GM12878 (cell line): ENCODE results near the gene LRFN2. TPM values are rescaled to one million over a fixed set of nuclear protein-coding genes. Genes with fewer than 3 reads are reported as not detected.

Experiments used
- ATAC-seq: fragments of 200-7000 bp; cut with Tn5 transposase; 3 replicates; pipeline ENCODE4 v1.9.1; 2020; ENCODE audit warnings: mild to moderate bottlenecking, moderate library complexity
- BruUV-seq: library from RNA; stranded (reverse); fragments of 400-500 nt; replicated peaks from 2 replicates; lab custom pipeline; 2021; lab: Mats Ljungman, UMichigan
- CTCF ChIA-PET: fragments of 300-600 bp; sonication (Branson Sonifier 250); formaldehyde crosslinking; extraction: SDS; loops from one replicate; lab custom pipeline; 2021; ENCODE audit warnings: inconsistent platforms; lab: Yijun Ruan, JAX
- POLR2A ChIA-PET: fragments of 350-600 bp; formaldehyde crosslinking; extraction: SDS; loops from one replicate; lab custom pipeline; 2021; ENCODE audit warnings: inconsistent platforms; lab: Charles Lee
- RAD21 ChIA-PET: fragments of 300-600 bp; sonication (Branson Sonifier 250); formaldehyde crosslinking; loops from one replicate; lab custom pipeline; 2023; ENCODE audit warnings: antibody characterized with exemption; ENCODE audit not compliant: unreplicated experiment; lab: Charles Lee
- SMC1A ChIA-PET: fragments of 300-600 bp; sonication (Branson Sonifier 250); formaldehyde crosslinking; loops from one replicate; lab custom pipeline; 2023; ENCODE audit not compliant: unreplicated experiment, uncharacterized antibody; lab: Charles Lee
- DNase-seq: peaks from one replicate; pipeline ENCODE4 v3.0.0-alpha.2; 2011; ENCODE audit warnings: low read depth, low spot score
- FAIRE-seq: peaks from 3 replicates; lab custom pipeline; 2011; peaks lifted over from hg19 to GRCh38; lab: Jason Lieb, UNC
- H2AFZ ChIP-seq: 2 replicates; pipeline ENCODE4 v1.6.0; 2011; ENCODE audit warnings: low read depth, low read length, control low read depth; ENCODE audit not compliant: control insufficient read depth
- H3K27ac ChIP-seq: 2 replicates; pipeline ENCODE4 v1.5.1; 2011; ENCODE audit warnings: control low read depth; ENCODE audit not compliant: control insufficient read depth, insufficient read depth
- H3K27me3 ChIP-seq, 2 experiments: replicated peaks in 1 of 2; 2 replicates each; pipeline versions ENCODE4 v1.6.0 to v1.6.1; 2011; ENCODE audit warnings: low read length in 1 of 2; ENCODE audit not compliant: control insufficient read depth in 2 of 2, insufficient read depth in 2 of 2
- H3K36me3 ChIP-seq, 2 experiments: 2 replicates each; pipeline ENCODE4 v1.5.1; 2011; ENCODE audit warnings: low read length in 1 of 2; ENCODE audit not compliant: control insufficient read depth in 2 of 2, insufficient read depth in 2 of 2
- H3K4me1 ChIP-seq: 2 replicates; pipeline ENCODE4 v1.6.1; 2011; ENCODE audit warnings: mild to moderate bottlenecking, low read length, moderate library complexity, mixed read lengths; ENCODE audit not compliant: control insufficient read depth, insufficient read depth
- H3K4me2 ChIP-seq: 2 replicates; pipeline ENCODE4 v1.6.0; 2011; ENCODE audit warnings: control low read depth; ENCODE audit not compliant: control insufficient read depth, insufficient read depth
- H3K4me3 ChIP-seq: fragments of 200-600 bp; sonication (generic); 2 replicates; pipeline ENCODE4 v1.5.1; 2016
- H3K79me2 ChIP-seq: 2 replicates; pipeline ENCODE4 v1.6.0; 2011; ENCODE audit warnings: low read length; ENCODE audit not compliant: control insufficient read depth, insufficient read depth
- H3K9ac ChIP-seq: 2 replicates; pipeline ENCODE4 v1.8.0; 2011; ENCODE audit warnings: low read length, control low read depth, mixed read lengths; ENCODE audit not compliant: control insufficient read depth, insufficient read depth
- H3K9me3 ChIP-seq: replicated peaks from 3 replicates; pipeline ENCODE4 v1.5.1; 2011; ENCODE audit warnings: mild to moderate bottlenecking, low read length; ENCODE audit not compliant: control insufficient read depth, insufficient read depth
- H4K20me1 ChIP-seq: 2 replicates; pipeline ENCODE4 v1.6.0; 2011; ENCODE audit not compliant: control insufficient read depth, insufficient read depth
- CBX5 ChIP-seq: sonication (generic); IDR thresholded peaks from 2 replicates; pipeline ENCODE4 v1.6.1; 2016; ENCODE audit warnings: low read depth, moderate library complexity, mild to moderate bottlenecking, inconsistent platforms
- CREM ChIP-seq: IDR thresholded peaks from 2 replicates; pipeline ENCODE4 v1.6.1; 2014; ENCODE audit warnings: antibody characterized with exemption, low read depth
- EED ChIP-seq: sonication (generic); IDR thresholded peaks from 2 replicates; pipeline ENCODE4 v1.6.1; 2016; ENCODE audit warnings: antibody characterized with exemption, low read depth
- IKZF1 ChIP-seq: fragments of 450-650 bp; conservative IDR thresholded peaks from 2 replicates; pipeline ENCODE4 v1.6.1; 2017; ENCODE audit warnings: antibody characterized with exemption, mild to moderate bottlenecking
- IKZF2 ChIP-seq, 2 experiments: fragments of 450-650 bp; IDR thresholded peaks; 2 replicates each; pipeline ENCODE4 v1.6.1; 2017; ENCODE audit warnings: mild to moderate bottlenecking in 2 of 2, moderate library complexity in 2 of 2
- NFYA ChIP-seq: IDR thresholded peaks from 2 replicates; pipeline ENCODE4 v1.6.1; 2011; ENCODE audit warnings: low read depth, mild to moderate bottlenecking, low read length, improper control_type of control experiment, borderline replicate concordance
- SMAD1 ChIP-seq: fragments of 450-650 bp; IDR thresholded peaks from 2 replicates; pipeline ENCODE4 v1.6.1; 2018; ENCODE audit warnings: mild to moderate bottlenecking, low read depth; ENCODE audit not compliant: partially characterized antibody
- STAT1 ChIP-seq: fragments of 450-650 bp; conservative IDR thresholded peaks from 2 replicates; pipeline ENCODE4 v1.6.1; 2014; ENCODE audit warnings: antibody characterized with exemption, mild to moderate bottlenecking
- ZBED1 ChIP-seq: IDR thresholded peaks from 2 replicates; pipeline ENCODE4 v1.6.1; 2016; ENCODE audit warnings: borderline replicate concordance
- ZNF217 ChIP-seq: fragments of 450-650 bp; IDR thresholded peaks from 2 replicates; pipeline ENCODE4 v1.6.1; 2017; ENCODE audit warnings: antibody characterized with exemption, mild to moderate bottlenecking
- WGBS: methylation state at CpG from one replicate; pipeline ENCODE4 v1.1.6; 2016; ENCODE audit warnings: low lambda C conversion rate; ENCODE audit not compliant: insufficient replicate concordance, insufficient coverage; ENCODE audit errors: missing lambda C conversion rate; 5-methylcytosine and 5-hydroxymethylcytosine counted together
- in situ Hi-C: fragments of 300-500 bp; cut with MboI; formaldehyde crosslinking; loops from 9 replicates; pipeline ENCODE4 v1.14.3; 2018; ENCODE audit warnings: mixed read lengths
- intact Hi-C: fragments of 100-400 bp; cut with micrococcal nuclease; formaldehyde crosslinking; loops from one replicate; pipeline ENCODE4 v1.14.2; 2022; ENCODE audit not compliant: unreplicated experiment
- polyA plus RNA-seq, 11 experiments: library from polyadenylated mRNA; depleted of rRNA in 4 of 11; unstranded in 6 of 11; stranded (reverse) in 5 of 11; fragments of >200 nt; fragmentation: Nextera tagmentation in 4 of 11; fragmentation: Illumina TruSeq in 1 of 11; extraction: Ambion mirVana in 4 of 11; extraction: Trizol in 1 of 11; gene quantifications; 1 replicate in 1 of 11; 2 replicates in 10 of 11; pipeline versions ENCODE4 v1.2.1 to v1.2.3, GENCODE V29; 2011 to 2016; ENCODE audit warnings: inconsistent platforms in 2 of 11, missing spikeins in 2 of 11, low read depth in 1 of 11
- total RNA-seq, 4 experiments: library from RNA; depleted of rRNA in 3 of 4; stranded (reverse); fragments of >200 nt in 3 of 4; fragmentation: Illumina TruSeq in 1 of 4; extraction: Trizol in 1 of 4; gene quantifications; 2 replicates each; pipeline versions ENCODE4 v1.2.1 to v1.2.3, GENCODE V29; 2013 to 2021
- TF ChIP-seq, protein P1 (sequence below): fragments of 450-650 bp; IDR thresholded peaks from 2 replicates; pipeline ENCODE4 v1.6.1; 2017; ENCODE audit warnings: mild to moderate bottlenecking, moderate library complexity
- TF ChIP-seq, protein P2 (sequence below): fragments of 450-650 bp; IDR thresholded peaks from 2 replicates; pipeline ENCODE4 v1.6.1; 2017; ENCODE audit warnings: mild to moderate bottlenecking, low read depth, inconsistent platforms; ENCODE audit not compliant: poor library complexity, severe bottlenecking
- TF ChIP-seq, protein P3 (sequence below): IDR thresholded peaks from 2 replicates; pipeline ENCODE4 v1.6.1; 2012; ENCODE audit warnings: low read depth, low read length, improper control_type of control experiment

LRFN2 gene
- total and polyA plus RNA-seq, 10 of the 15 experiments (the other 5 are each of a cell fraction or from before 2014, with no cell fraction given) = not detected

DNA sequence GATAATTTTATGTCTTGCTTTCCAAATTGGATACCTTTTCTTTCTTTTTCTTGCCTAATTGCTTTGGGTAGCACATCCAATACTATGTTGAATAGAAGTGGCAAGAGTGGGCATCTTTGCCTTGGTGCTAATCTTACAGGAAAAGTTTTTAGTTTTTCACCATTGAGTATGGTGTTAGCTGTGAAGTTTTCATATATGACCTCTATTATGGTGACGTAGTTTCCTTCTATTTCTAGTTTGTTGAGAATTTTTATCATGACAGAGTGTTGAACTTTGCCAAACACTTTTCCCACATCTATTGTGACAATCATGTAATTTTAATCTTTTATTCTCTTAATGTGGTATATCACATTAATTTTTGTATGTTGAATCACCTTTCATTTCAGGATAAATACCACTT, 216.1 kb downstream of the LRFN2 start (continued):
- TF ChIP-seq, protein P1, sequence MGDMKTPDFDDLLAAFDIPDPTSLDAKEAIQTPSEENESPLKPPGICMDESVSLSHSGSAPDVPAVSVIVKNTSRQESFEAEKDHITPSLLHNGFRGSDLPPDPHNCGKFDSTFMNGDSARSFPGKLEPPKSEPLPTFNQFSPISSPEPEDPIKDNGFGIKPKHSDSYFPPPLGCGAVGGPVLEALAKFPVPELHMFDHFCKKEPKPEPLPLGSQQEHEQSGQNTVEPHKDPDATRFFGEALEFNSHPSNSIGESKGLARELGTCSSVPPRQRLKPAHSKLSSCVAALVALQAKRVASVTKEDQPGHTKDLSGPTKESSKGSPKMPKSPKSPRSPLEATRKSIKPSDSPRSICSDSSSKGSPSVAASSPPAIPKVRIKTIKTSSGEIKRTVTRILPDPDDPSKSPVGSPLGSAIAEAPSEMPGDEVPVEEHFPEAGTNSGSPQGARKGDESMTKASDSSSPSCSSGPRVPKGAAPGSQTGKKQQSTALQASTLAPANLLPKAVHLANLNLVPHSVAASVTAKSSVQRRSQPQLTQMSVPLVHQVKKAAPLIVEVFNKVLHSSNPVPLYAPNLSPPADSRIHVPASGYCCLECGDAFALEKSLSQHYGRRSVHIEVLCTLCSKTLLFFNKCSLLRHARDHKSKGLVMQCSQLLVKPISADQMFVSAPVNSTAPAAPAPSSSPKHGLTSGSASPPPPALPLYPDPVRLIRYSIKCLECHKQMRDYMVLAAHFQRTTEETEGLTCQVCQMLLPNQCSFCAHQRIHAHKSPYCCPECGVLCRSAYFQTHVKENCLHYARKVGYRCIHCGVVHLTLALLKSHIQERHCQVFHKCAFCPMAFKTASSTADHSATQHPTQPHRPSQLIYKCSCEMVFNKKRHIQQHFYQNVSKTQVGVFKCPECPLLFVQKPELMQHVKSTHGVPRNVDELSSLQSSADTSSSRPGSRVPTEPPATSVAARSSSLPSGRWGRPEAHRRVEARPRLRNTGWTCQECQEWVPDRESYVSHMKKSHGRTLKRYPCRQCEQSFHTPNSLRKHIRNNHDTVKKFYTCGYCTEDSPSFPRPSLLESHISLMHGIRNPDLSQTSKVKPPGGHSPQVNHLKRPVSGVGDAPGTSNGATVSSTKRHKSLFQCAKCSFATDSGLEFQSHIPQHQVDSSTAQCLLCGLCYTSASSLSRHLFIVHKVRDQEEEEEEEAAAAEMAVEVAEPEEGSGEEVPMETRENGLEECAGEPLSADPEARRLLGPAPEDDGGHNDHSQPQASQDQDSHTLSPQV = no peak
- TF ChIP-seq NFYA = no peak
- no peak for TF ChIP-seq IKZF2 (IDR thresholded peaks at IDR 0.05)

DNA sequence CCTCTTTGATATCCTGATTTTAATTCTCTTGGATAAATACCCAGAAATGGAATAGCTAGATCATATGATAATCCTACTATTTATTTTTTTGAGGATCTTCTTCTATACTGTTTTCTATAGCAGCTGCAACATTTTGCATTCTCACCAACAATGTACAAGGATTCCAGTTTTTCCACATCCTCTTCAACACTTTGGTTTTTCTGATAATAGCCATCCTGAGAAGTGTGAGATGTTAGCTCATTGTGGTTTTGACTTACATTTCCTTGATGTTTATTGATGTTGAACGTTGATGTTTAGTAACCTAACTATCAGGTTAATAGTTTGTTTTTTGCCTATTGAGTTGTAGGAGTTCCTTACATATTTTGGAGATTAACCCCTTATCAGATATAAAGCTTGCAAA, 217.3 kb downstream of the LRFN2 start:
- ChIA-PET SMC1A (interaction anchor here (0.7 to 1.5 kb wide), 2 partner anchors 9 to 1269 kb away, joined by 3 to 4 read pairs; no protein-coding TSS in a partner anchor), CTCF (no interaction called here), POLR2A (no interaction called here), RAD21 (interaction anchor here (0.7 kb wide), 1 partner anchor 389 kb away, joined by 3 read pairs; no protein-coding TSS in a partner anchor)
- in situ Hi-C loops (no loop called here), intact Hi-C loops (no loop called here)
- Histone ChIP-seq H4K20me1 (no peaks in the 10 kb centered on the region), H3K27ac (no peak overlapping the region), H2AFZ (no peak overlapping the region), H3K79me2 (no peaks in the 10 kb centered on the region), H3K27me3 (no peaks in the 10 kb centered on the region), H3K4me1 (no peaks in the 10 kb centered on the region), H3K36me3 (no peaks in the 10 kb centered on the region), H3K9me3 (no peaks in the 10 kb centered on the region), H3K4me2 (no peak overlapping the region), H3K9ac (no peak overlapping the region), H3K4me3 (no peak overlapping the region)
- BruUV-seq = no TSS peak
- 0% methylated on average over 1 of the region's 1 CpG for WGBS
- DNase-seq = no peak
- TF ChIP-seq CBX5 (no peak), ZNF217 (no peak), CREM (no peak), ZBED1 (no peak), EED (no peak), SMAD1 (no peak), STAT1 (no peak), IKZF1 (no peak)
- TF ChIP-seq, protein P2, sequence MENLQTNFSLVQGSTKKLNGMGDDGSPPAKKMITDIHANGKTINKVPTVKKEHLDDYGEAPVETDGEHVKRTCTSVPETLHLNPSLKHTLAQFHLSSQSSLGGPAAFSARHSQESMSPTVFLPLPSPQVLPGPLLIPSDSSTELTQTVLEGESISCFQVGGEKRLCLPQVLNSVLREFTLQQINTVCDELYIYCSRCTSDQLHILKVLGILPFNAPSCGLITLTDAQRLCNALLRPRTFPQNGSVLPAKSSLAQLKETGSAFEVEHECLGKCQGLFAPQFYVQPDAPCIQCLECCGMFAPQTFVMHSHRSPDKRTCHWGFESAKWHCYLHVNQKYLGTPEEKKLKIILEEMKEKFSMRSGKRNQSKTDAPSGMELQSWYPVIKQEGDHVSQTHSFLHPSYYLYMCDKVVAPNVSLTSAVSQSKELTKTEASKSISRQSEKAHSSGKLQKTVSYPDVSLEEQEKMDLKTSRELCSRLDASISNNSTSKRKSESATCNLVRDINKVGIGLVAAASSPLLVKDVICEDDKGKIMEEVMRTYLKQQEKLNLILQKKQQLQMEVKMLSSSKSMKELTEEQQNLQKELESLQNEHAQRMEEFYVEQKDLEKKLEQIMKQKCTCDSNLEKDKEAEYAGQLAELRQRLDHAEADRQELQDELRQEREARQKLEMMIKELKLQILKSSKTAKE = no peak
- TF ChIP-seq, protein P3, sequence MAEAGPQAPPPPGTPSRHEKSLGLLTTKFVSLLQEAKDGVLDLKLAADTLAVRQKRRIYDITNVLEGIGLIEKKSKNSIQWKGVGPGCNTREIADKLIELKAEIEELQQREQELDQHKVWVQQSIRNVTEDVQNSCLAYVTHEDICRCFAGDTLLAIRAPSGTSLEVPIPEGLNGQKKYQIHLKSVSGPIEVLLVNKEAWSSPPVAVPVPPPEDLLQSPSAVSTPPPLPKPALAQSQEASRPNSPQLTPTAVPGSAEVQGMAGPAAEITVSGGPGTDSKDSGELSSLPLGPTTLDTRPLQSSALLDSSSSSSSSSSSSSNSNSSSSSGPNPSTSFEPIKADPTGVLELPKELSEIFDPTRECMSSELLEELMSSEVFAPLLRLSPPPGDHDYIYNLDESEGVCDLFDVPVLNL = no peak
- FAIRE-seq = no peak
- ATAC-seq = no peak
